Stimulated activated CD8-positive, alpha-beta memory T cell treated with anti-CD3 and anti-CD28 coated beads, Interleukin-15, amount 100 ng/mL, for 1 hour (primary cell): ENCODE measurements around the gene CGNL1.

ENCODE experiments used
- DNase-seq: peaks from one replicate; pipeline ENCODE4 v3.0.0-alpha.2; 2020; ENCODE audit warnings: low read depth

The CGNL1 gene, protein sequence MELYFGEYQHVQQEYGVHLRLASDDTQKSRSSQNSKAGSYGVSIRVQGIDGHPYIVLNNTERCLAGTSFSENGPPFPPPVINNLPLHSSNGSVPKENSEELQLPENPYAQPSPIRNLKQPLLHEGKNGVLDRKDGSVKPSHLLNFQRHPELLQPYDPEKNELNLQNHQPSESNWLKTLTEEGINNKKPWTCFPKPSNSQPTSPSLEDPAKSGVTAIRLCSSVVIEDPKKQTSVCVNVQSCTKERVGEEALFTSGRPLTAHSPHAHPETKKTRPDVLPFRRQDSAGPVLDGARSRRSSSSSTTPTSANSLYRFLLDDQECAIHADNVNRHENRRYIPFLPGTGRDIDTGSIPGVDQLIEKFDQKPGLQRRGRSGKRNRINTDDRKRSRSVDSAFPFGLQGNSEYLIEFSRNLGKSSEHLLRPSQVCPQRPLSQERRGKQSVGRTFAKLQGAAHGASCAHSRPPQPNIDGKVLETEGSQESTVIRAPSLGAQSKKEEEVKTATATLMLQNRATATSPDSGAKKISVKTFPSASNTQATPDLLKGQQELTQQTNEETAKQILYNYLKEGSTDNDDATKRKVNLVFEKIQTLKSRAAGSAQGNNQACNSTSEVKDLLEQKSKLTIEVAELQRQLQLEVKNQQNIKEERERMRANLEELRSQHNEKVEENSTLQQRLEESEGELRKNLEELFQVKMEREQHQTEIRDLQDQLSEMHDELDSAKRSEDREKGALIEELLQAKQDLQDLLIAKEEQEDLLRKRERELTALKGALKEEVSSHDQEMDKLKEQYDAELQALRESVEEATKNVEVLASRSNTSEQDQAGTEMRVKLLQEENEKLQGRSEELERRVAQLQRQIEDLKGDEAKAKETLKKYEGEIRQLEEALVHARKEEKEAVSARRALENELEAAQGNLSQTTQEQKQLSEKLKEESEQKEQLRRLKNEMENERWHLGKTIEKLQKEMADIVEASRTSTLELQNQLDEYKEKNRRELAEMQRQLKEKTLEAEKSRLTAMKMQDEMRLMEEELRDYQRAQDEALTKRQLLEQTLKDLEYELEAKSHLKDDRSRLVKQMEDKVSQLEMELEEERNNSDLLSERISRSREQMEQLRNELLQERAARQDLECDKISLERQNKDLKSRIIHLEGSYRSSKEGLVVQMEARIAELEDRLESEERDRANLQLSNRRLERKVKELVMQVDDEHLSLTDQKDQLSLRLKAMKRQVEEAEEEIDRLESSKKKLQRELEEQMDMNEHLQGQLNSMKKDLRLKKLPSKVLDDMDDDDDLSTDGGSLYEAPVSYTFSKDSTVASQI

DNA sequence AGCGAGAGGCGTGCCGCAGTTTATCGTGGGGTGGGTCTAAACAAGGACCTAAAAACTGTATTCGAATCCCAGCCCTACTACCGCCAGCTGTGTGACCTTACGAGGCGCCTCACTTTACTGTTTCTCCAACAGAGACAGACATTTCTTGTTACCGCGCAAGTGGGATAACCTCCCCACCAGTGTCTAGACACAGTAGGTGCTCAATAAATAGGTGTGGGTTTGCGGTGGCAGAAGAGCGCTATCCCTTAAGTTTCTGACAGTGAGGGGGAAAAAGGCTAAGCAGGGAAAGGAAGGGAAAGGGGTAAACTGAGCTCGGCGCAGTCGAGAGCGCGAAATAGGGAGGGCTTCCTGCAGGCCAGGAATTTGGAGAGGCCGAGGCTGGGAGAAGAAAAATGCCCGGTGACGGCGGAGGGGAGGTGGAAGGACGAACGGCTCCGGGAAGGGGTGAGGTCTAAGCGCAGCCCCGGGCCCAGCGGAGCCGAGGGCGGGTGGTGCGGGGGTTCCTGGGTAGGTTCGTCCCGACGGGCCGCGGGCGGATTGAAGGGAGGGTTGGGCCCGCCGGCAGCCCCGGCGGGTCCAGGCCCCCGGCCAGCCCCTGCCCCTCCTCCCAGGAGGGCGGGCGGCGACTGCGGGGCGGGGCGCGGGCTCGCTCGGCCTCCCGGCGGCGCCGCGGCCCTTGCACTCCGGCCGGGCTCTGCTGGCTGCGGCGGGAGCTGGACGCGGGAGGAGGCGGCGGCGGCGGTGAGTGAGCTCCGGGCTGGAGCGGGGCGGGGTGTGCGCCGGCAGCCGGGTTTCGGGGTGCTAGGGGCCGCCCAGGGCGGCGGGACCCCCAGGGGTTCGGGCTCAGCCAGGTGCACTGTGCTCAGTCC lies at the start of gene CGNL1:
TSS of gene CGNL1 (plus strand) at position 679 of the 869 bp plus-strand sequence. CDS start 61,495 bp downstream, outside the sequence.
- DNase-seq, result no peak

DNA sequence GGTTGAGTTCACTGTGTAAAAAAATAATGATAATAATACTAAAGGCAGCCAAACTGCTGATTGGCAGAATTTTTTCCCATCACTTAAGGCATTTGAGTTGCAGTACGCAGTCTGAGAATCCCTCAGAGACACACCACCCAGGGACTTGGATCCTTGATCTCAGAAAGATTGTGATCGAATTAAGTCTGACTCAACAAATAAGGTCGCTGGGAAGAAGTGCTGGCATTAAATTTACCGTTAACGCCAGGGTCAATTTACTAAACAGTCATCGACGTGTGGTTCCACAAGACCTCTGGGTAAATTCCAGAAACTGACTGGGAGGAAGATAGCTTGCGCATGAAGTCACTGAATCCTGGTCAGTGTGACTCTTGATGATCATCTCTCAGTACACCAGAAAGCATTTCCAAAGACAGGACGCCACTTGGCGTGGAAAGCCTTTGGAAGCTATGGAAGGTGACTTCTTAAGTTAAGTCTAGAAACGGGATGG lies 48.3 kb upstream of the CGNL1 start:
- no peak for DNase-seq

DNA sequence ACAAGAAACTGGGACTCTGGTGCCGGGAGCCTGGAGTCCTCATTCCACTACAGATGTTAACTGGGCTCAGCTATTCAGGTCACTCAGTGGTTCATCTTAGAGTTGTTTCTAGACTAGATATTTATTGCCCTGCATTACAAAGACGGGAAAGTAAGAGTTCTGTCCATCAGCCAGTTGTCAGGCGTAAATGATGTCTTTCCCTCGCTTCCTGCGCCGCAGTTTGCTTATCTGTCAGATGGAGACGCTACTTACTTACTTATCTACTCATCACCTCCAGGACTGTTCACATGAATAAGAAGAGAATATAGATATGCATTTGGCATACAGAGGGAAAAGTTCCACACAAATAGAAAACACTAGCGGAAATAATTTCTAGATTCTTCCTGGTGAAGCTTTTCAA lies 47.8 kb upstream of the CGNL1 start:
- DNase-seq, result no peak

DNA sequence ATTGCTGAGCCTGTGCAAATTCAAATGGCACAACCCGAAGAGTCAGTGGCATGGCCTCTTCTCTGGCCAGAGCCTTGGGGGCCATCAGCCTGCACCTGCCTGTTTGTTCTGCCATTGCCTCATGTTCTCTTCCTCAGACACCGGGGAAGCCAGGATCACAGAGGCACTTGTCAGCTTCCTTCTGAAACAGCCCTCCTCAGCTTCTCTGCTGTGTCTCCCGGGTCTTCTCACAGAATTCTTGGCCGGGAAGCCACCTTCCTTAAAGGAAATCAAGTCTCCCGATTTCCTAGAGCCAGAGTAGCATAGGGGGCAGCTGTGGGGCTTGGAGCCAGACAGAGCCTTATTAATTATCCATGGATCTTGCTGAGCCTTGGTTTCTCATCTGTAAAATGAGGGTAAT lies 47.4 kb upstream of the CGNL1 start:
- no peak for DNase-seq

DNA sequence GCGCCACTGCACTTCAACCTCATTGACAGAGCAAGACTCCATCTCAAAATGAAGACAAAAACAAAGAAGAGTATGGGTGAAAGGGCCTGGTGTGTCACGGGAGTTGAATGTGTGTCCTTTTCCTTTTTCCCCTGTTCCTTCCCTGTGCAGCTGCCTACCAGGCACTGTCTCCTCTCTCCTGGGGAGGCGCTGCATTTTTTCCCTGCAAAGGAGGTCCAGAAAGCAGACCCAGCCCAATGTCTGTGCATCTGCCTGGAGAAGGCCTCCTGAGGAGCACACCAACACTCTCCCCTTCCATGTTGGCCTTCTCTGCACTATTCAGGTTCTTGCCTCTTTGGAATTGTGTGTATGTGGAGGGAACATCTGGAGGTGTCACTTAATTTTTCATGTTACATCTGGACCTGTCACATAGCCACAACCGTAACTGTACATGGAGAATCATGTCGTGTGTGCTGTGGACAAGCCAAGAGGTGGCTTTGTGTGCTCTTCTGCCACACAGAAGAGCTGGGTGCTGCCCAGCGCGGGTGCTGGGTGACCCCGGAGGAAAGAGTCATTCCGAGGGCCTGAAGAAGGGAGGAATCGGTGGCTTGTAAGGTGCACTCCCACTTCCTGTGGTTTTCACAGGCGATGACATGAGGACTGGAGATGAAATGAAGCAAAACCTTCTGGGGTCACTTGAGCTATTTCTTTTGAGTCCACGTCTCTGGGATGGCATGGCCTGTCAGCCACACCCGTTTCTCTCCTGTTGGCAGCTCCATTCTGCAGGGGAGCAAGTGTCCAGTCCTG lies 46.5 kb upstream of the CGNL1 start:
- no peak for DNase-seq

- DNase-seq, result no peak
Observed at GRCh38 chr15:57330619-57331340, 45.5 kb upstream of the CGNL1 start.

GRCh38 chr15:57332326-57332725 lies 44.0 kb upstream of the CGNL1 start:
- DNase-seq, result no peak

- DNase-seq, result no peak
Observed at GRCh38 chr15:57333487-57333886, 42.8 kb upstream of the CGNL1 start.

- DNase-seq, result no peak
Observed at GRCh38 chr15:57334257-57334656, 42.0 kb upstream of the CGNL1 start.

DNA sequence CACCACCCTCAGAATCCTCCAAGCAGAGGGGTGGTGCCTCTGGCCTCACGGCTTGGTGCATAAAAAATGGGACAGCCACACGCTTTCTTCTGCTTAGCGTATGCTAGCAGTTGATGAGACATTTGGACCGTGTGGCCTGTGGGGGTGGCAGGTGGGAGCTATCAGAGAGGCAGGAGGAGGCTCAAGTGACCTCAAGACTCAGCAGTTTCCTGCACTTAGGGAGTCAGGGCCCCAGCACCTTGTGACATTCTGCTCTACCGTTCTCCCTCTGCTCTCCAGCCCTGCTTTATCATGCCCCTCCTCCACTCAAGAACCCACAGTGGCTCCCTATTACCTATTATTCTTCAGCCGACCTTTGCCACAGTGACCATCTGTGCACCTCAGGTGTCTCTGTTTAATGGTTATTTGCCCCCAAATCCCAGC lies 41.0 kb upstream of the CGNL1 start:
- no peak for DNase-seq

DNA sequence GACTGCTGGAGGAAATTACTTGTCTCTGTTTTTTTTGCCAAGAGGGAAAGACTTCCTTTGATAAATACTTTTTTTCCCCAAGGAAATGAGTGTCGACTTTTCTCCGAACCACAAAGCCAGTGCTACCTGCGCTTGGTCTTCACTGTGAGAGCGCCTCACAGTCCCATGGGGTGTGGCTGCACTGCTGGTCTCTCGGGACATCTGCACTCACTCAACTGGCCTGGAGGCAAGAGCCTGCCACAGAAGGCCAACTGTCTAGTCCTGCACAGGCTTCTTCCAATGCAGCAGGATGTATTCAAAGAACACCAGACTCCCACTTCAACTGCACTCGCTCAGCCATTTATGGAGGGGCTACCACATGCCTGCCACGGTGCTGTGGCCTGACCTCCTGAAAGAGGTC lies 40.6 kb upstream of the CGNL1 start:
- no peak for DNase-seq

GRCh38 chr15:57337868-57338411 lies 38.4 kb upstream of the CGNL1 start:
- no peak for DNase-seq

GRCh38 chr15:57339321-57339720 lies 37.0 kb upstream of the CGNL1 start:
- no peak for DNase-seq

DNA sequence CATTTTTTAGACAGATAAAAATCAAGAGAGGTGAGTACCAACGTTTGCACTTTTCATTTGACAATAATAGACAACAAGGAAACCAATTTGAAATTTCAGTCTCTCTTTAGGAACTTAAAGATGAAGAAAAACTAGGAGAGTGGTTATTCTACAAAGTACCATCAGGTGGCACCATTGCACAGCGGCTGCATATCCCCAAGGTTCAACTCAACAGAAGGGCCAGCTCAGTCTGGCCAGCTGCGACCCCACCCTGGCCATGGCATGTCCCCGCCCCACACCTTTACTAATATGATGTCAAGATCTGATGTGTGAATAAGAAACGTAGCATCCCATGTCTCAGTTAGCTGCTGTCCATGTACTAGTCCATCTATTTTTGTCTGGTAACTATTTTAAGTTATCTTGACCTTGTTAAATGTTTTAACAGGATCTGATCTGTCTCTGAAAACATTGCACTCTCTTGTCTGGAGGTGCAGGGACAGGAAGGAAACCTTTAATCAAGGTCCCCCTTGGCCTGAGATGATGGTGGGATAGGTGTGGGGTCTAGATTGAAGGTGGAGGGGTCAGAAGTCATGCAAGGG lies 35.5 kb upstream of the CGNL1 start:
- DNase-seq, result no peak

DNA sequence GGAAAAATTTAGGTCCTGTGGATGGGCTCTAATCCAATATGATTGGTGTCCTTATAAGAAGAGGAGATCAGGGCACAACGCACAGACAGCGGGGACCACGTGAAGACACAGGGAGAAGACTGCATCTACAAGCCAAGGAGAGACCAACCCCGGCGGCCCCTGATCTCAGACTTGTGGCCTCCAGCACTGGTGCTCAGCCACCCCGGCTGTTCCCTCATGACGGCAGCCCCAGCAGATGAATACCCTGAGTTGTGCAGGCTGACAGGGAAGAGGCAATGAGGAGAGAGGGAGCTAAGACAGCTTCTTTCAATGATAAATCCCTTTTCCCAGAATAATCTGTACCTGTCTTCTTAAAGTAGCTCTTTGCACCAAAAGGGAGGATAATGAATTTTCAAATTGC lies 33.3 kb upstream of the CGNL1 start:
- DNase-seq, result no peak

- no peak for DNase-seq
Observed at GRCh38 chr15:57343498-57343897, 32.8 kb upstream of the CGNL1 start.

GRCh38 chr15:57344282-57344681 lies 32.0 kb upstream of the CGNL1 start:
- DNase-seq, result no peak

DNA sequence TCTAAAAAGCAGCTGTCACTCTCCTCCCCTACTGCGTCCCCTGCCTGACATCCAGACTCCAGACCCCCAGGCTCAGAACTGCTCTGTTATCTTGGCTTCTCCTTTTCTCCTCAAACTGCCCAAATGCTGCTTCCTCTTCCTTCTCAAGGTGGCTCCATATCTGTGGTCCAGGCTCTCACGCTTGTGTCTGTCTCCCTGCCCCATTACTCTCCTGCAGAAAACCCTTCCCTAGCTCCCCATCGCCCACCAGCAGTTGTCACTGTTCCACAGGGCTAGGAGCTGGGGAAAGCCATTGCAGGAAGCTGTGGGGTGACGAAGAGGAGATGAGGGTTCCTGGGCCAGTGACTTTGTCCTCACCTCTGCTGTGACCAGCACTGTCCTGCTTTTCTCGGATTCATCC lies 30.7 kb upstream of the CGNL1 start:
- no peak for DNase-seq

DNA sequence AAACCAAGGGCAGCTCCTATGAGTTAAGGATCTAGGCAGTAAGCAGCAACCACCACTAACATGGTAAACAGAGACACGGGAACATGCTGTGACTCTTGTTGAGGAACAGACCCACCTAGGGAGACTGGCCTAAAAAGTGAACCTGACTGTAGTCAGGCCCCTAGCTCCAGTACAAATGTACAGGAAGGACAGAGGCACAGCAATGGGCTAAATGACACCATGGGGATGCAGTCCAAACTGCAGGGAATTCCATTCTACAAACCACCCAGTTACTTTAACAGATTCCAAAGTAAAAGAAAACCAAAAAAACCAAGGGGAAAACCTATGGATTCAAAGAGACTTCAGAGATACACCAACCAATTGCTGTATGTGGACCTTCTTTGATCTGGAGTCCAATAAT lies 28.2 kb upstream of the CGNL1 start:
- no peak for DNase-seq
